Erythroblast (primary cell): Measurements from ENCODE around the gene UBR3.

Experiments
- GATA1 ChIP-seq: IDR thresholded peaks from 2 replicates; pipeline ENCODE4 v1.6.1; 2011; ENCODE audit warnings: low read depth, mild to moderate bottlenecking, control low read depth, low read length, moderate library complexity
- POLR2A ChIP-seq: IDR thresholded peaks from 2 replicates; pipeline ENCODE4 v1.6.1; 2011; ENCODE audit warnings: mild to moderate bottlenecking, low read length

- TF ChIP-seq POLR2A (no peak), GATA1 (no peak)
These were observed 138.2 kb downstream of the UBR3 start for GRCh38 chr2:169965495-169965894.
